GM18520 (cell line): ENCODE data around the gene MME.
"Not testable (repeated sequence)": the region's sequence is repeated elsewhere in the genome, so short reads cannot be mapped to it uniquely, and the experiment has no call there.

Experiments
- ATAC-seq: cut with Tn5 transposase; IDR thresholded peaks from one replicate; pipeline ENCODE4 v1.9.1; 2021; ENCODE audit not compliant: unreplicated experiment

MME gene

GRCh38 chr3:155190691-155191090, 110.6 kb downstream of the MME start:
- no peak for ATAC-seq

GRCh38 chr3:155192957-155193746, 113.0 kb downstream of the MME start:
- no peak for ATAC-seq

- ATAC-seq: no peak
Measured at GRCh38 chr3:155193868-155194267, 113.7 kb downstream of the MME start.

- no peak for ATAC-seq
Measured at GRCh38 chr3:155194973-155195957, 115.1 kb downstream of the MME start.

GRCh38 chr3:155196131-155197021, 116.3 kb downstream of the MME start:
- no peak for ATAC-seq

GRCh38 chr3:155197786-155198185, 117.7 kb downstream of the MME start:
- no peak for ATAC-seq

- ATAC-seq: no peak
Measured at GRCh38 chr3:155202626-155203025, 122.5 kb downstream of the MME start.

GRCh38 chr3:155204851-155205250, 124.7 kb downstream of the MME start:
- ATAC-seq: no peak

GRCh38 chr3:155208183-155208800, 128.2 kb downstream of the MME start:
- ATAC-seq: no peak

GRCh38 chr3:155210736-155211135, 130.6 kb downstream of the MME start:
- no peak for ATAC-seq

GRCh38 chr3:155211266-155211665, 131.1 kb downstream of the MME start:
- ATAC-seq: no peak

GRCh38 chr3:155211940-155212339, 131.8 kb downstream of the MME start:
- no peak for ATAC-seq

GRCh38 chr3:155216007-155216406, 135.9 kb downstream of the MME start:
- not testable (repeated sequence) for ATAC-seq

- ATAC-seq: no peak
Measured at GRCh38 chr3:155217591-155217990, 137.5 kb downstream of the MME start.

- ATAC-seq: no peak
Measured at GRCh38 chr3:155218462-155218861, 138.3 kb downstream of the MME start.

GRCh38 chr3:155219106-155219505, 139.0 kb downstream of the MME start:
- no peak for ATAC-seq

GRCh38 chr3:155225417-155225816, 145.3 kb downstream of the MME start:
- no peak for ATAC-seq

- ATAC-seq: no peak
Measured at GRCh38 chr3:155227141-155227540, 147.0 kb downstream of the MME start.

GRCh38 chr3:155228676-155229075, 148.6 kb downstream of the MME start:
- ATAC-seq: no peak

- no peak for ATAC-seq
Measured at GRCh38 chr3:155229086-155229485, 149.0 kb downstream of the MME start.
